HG03045 (cell line): Measurements from ENCODE around the gene HEXIM1.
"Not testable (repeated sequence)": the region's sequence is repeated elsewhere in the genome, so short reads cannot be mapped to it uniquely, and the experiment has no call there.

Source experiments
- ATAC-seq: cut with Tn5 transposase; IDR thresholded peaks from one replicate; pipeline ENCODE4 v1.9.1; 2021; ENCODE audit warnings: mild to moderate bottlenecking, moderate library complexity; ENCODE audit not compliant: unreplicated experiment

Gene HEXIM1

GRCh38 chr17:45112559-45113423 lies 35.5 kb upstream of the HEXIM1 start:
- no peak for ATAC-seq

- ATAC-seq, result no peak
Observed at GRCh38 chr17:45113424-45113754, 34.9 kb upstream of the HEXIM1 start.

GRCh38 chr17:45114117-45114932 lies 34.0 kb upstream of the HEXIM1 start:
- no peak for ATAC-seq

GRCh38 chr17:45115015-45115625 lies 33.2 kb upstream of the HEXIM1 start:
- ATAC-seq, result no peak

GRCh38 chr17:45115871-45116270 lies 32.4 kb upstream of the HEXIM1 start:
- no peak for ATAC-seq

GRCh38 chr17:45116434-45117016 lies 31.8 kb upstream of the HEXIM1 start:
- no peak for ATAC-seq

GRCh38 chr17:45117334-45117733 lies 30.9 kb upstream of the HEXIM1 start:
- ATAC-seq, result no peak

- ATAC-seq, result no peak
Observed at GRCh38 chr17:45117848-45118646, 30.2 kb upstream of the HEXIM1 start.

- no peak for ATAC-seq
Observed at GRCh38 chr17:45118691-45119090, 29.6 kb upstream of the HEXIM1 start.

- no peak for ATAC-seq
Observed at GRCh38 chr17:45119964-45120363, 28.3 kb upstream of the HEXIM1 start.

GRCh38 chr17:45120558-45120957 lies 27.7 kb upstream of the HEXIM1 start:
- ATAC-seq, result no peak

GRCh38 chr17:45121055-45121454 lies 27.2 kb upstream of the HEXIM1 start:
- ATAC-seq, result no peak

- no peak for ATAC-seq
Observed at GRCh38 chr17:45123076-45123770, 25.1 kb upstream of the HEXIM1 start.

GRCh38 chr17:45123930-45124796 lies 24.1 kb upstream of the HEXIM1 start:
- no peak for ATAC-seq

GRCh38 chr17:45124797-45125122 lies 23.5 kb upstream of the HEXIM1 start:
- not testable (repeated sequence) for ATAC-seq

- no peak for ATAC-seq
Observed at GRCh38 chr17:45125509-45125908, 22.8 kb upstream of the HEXIM1 start.

GRCh38 chr17:45127207-45127547 lies 21.1 kb upstream of the HEXIM1 start:
- no peak for ATAC-seq

- ATAC-seq, result no peak
Observed at GRCh38 chr17:45127548-45128300, 20.6 kb upstream of the HEXIM1 start.

GRCh38 chr17:45128331-45128730 lies 19.9 kb upstream of the HEXIM1 start:
- ATAC-seq, result no peak
